Subcutaneous preadipocyte (primary cell): ENCODE measurements around the gene DARS2. TPM values are rescaled to one million over a fixed set of nuclear protein-coding genes. Genes with fewer than 3 reads are reported as not detected.

Experiments
- small RNA-seq: library from RNA; depleted of rRNA; stranded (forward); fragments of <200 nt; gene quantifications from one replicate; pipeline ENCODE3, GENCODE V24; 2012
- total RNA-seq: library from RNA; depleted of rRNA; stranded (reverse); fragments of >200 nt; gene quantifications from 2 replicates; pipeline ENCODE4 v1.2.3, GENCODE V29; 2012

Gene DARS2
- 23.5 and 35.8 TPM in 2 replicates for total RNA-seq

GRCh38 chr1:173824315-173825081 lies at the start of gene DARS2, which contains the start of gene CENPL:
Gene DARS2 (plus strand): TSS chr1:173824673. CDS start chr1:173825230, 557 bp downstream.
Gene CENPL (minus strand): TSS chr1:173824883. CDS start chr1:173811299, 13,584 bp downstream.

GRCh38 chr1:173867753-173868265 lies 43.3 kb downstream of the DARS2 start, which contains the start of gene GAS5:
Gene GAS5 (minus strand): TSS chr1:173867989.

GRCh38 chr1:173868266-173869020 lies 44.0 kb downstream of the DARS2 start, which contains the start of gene ZBTB37:
Gene ZBTB37 (plus strand): TSS chr1:173868380. CDS start chr1:173870226, 1,846 bp downstream.

Small RNA genes lying within 50 kb of the gene (small RNA-seq; reads per million reads assigned to genes)
- not detected for gene RF00019

Other genes with a start within 250 kb of the DARS2 start
- gene SLC9C2, start 221.6 kb upstream of the DARS2 start, total RNA-seq, result not detected in 2 replicates
- not detected in 2 replicates for gene TEX50, start 189.3 kb upstream of the DARS2 start, total RNA-seq
- not detected in 2 replicates for gene ANKRD45, start 154.8 kb upstream of the DARS2 start, total RNA-seq
- gene KLHL20, start 109.7 kb upstream of the DARS2 start, total RNA-seq, result 18.7 and 19.2 TPM in 2 replicates
- 15.8 and 24.2 TPM in 2 replicates for gene CENPL, start 210 bp downstream of the DARS2 start, total RNA-seq
- 351 and 372 TPM in 2 replicates for gene GAS5, start 43.3 kb downstream of the DARS2 start, total RNA-seq
- gene ZBTB37, start 43.7 kb downstream of the DARS2 start, total RNA-seq, result 5.5 and 5.7 TPM in 2 replicates
- gene SERPINC1, start 92.7 kb downstream of the DARS2 start, total RNA-seq, result not detected in 2 replicates
- gene RC3H1, start 197.7 kb downstream of the DARS2 start, total RNA-seq, result 18.0 and 26.0 TPM in 2 replicates